ENCODE results near the gene EFR3B.

GRCh38 chr2:25098670-25099486, 57.0 kb downstream of the EFR3B start:
- TF ChIP-seq, protein P1, sequence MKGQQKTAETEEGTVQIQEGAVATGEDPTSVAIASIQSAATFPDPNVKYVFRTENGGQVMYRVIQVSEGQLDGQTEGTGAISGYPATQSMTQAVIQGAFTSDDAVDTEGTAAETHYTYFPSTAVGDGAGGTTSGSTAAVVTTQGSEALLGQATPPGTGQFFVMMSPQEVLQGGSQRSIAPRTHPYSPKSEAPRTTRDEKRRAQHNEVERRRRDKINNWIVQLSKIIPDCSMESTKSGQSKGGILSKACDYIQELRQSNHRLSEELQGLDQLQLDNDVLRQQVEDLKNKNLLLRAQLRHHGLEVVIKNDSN (IDR thresholded peaks at IDR 0.05; ENCODE audit: borderline replicate concordance, extremely low read length, insufficient read depth, low read depth, low read length), result no peak
- TF ChIP-seq EP300 (IDR thresholded peaks at IDR 0.05; ENCODE audit: borderline replicate concordance in 1 of 2, control insufficient read depth in 1 of 2, low read depth in 2 of 2, low read length in 2 of 2), result no peak
- TF ChIP-seq TBL1XR1 (IDR thresholded peaks at IDR 0.05; ENCODE audit: low read depth, low read length), result no peak
- TF ChIP-seq POLR2A (IDR thresholded peaks at IDR 0.05; ENCODE audit: low read depth, low read length), result no peak
